ENCODE results near the gene CNGB1.

- TF ChIP-seq CTCF (IDR thresholded peaks at IDR 0.05): no peak
- no peak for TF ChIP-seq POLR2A (IDR thresholded peaks at IDR 0.05)
- no peak for TF ChIP-seq POLR2AphosphoS5 (IDR thresholded peaks at IDR 0.05)
These were observed 6.6 kb upstream of the CNGB1 start for GRCh38 chr16:57977418-57978069.

Measured in prostate gland (tissue), 2 donors.